Ovary (tissue), 3 donors: ENCODE data around the gene DNAJB1.

Source experiments
- CTCF ChIP-seq, 3 donors: fragments of 450-650 bp in 2 of 3; fragments of 200-600 bp in 1 of 3; IDR thresholded peaks; one replicate each; pipeline versions ENCODE4 v1.5.1 to v1.8.0; 2016 to 2022; ENCODE audit warnings: antibody characterized with exemption in 3 of 3, mild to moderate bottlenecking in 1 of 3
- EP300 ChIP-seq: sonication (generic); formaldehyde crosslinking; IDR thresholded peaks from one replicate; pipeline ENCODE4 v1.6.1; 2017; ENCODE audit warnings: antibody characterized with exemption
- POLR2A ChIP-seq: fragments of 450-650 bp; IDR thresholded peaks from one replicate; pipeline ENCODE4 v1.6.1; 2017; ENCODE audit warnings: antibody characterized with exemption, mild to moderate bottlenecking, moderate library complexity
- donor health status: DM: no; HTN: no; CAD: no.

GRCh38 chr19:14525729-14526128 is 7.5 kb upstream of the DNAJB1 start:
- TF ChIP-seq POLR2A, result no peak
- no peak for TF ChIP-seq CTCF (IDR thresholded peaks at IDR 0.05)
- no peak for TF ChIP-seq EP300
